NB4 (cell line): Measurements from ENCODE around the gene ACVR1.

Experiments
- CTCF ChIP-seq: IDR thresholded peaks from one replicate; pipeline ENCODE4 v1.5.1; 2012; ENCODE audit warnings: low read depth, low read length
- POLR2A ChIP-seq: IDR thresholded peaks from 2 replicates; pipeline ENCODE4 v1.6.1; 2011; ENCODE audit warnings: mild to moderate bottlenecking; ENCODE audit not compliant: insufficient read length; ENCODE audit errors: extremely low read depth

GRCh38 chr2:157856187-157856515 is 20.0 kb downstream of the ACVR1 start:
- no peak for TF ChIP-seq CTCF
- no peak for TF ChIP-seq POLR2A
